ENCODE results near the gene HK1.
A peak's percentile ranks its signal among the peaks of the same experiment; 100 is the strongest.

The HK1 gene

GRCh38 chr10:69406816-69407580 is 128.7 kb downstream of the HK1 start:
- H3K9me3 ChIP-seq (ENCODE audit: severe bottlenecking): no peaks in the 10 kb centered on the region
- H3K4me3 ChIP-seq (ENCODE audit: low read depth, low read length): no peak overlapping the region
- DNase-seq: no peak
- H3K36me3 ChIP-seq: no peaks in the 10 kb centered on the region
- H3K27me3 ChIP-seq (ENCODE audit: insufficient read depth, low read depth, severe bottlenecking): no peaks in the 10 kb centered on the region
- no peak for TF ChIP-seq CTCF (IDR thresholded peaks at IDR 0.05; ENCODE audit: low read depth, low read length)
- H3K27ac ChIP-seq: no peak overlapping the region

- Histone ChIP-seq H3K27ac (peak overlapping the region; percentile 35; the same call in 1 of the 2 replicates), H3K4me3 (ENCODE audit: low read depth, low read length) (no peak overlapping the region)
- DNase-seq: peak; percentile 37
Measured at GRCh38 chr10:69407621-69408301, 129.5 kb downstream of the HK1 start.

GRCh38 chr10:69408318-69409175 is 130.3 kb downstream of the HK1 start:
- Histone ChIP-seq H3K27ac (peak overlapping the region; percentile 35), H3K9me3 (ENCODE audit: severe bottlenecking) (no peaks in the 10 kb centered on the region), H3K36me3 (no peaks in the 10 kb centered on the region), H3K27me3 (ENCODE audit: insufficient read depth, low read depth, severe bottlenecking) (no peaks in the 10 kb centered on the region), H3K4me3 (ENCODE audit: low read depth, low read length) (peak overlapping the region; percentile 32)
- TF ChIP-seq CTCF (IDR thresholded peaks at IDR 0.05; ENCODE audit: low read depth, low read length): peak; percentile 64
- peak; percentile 96 for DNase-seq

More at GRCh38 chr10:69407621-69408301, 129.5 kb downstream of the HK1 start:
- no peaks in the 10 kb centered on the region for H3K9me3 ChIP-seq (ENCODE audit: severe bottlenecking)
- no peaks in the 10 kb centered on the region for H3K27me3 ChIP-seq (ENCODE audit: insufficient read depth, low read depth, severe bottlenecking)
- no peaks in the 10 kb centered on the region for H3K36me3 ChIP-seq
- TF ChIP-seq CTCF (IDR thresholded peaks at IDR 0.05; ENCODE audit: low read depth, low read length): peak; percentile 73

- no peak for DNase-seq
- no peaks in the 10 kb centered on the region for H3K9me3 ChIP-seq (ENCODE audit: severe bottlenecking)
- H3K36me3 ChIP-seq: no peaks in the 10 kb centered on the region
- H3K4me3 ChIP-seq (ENCODE audit: low read depth, low read length): peak overlapping the region; percentile 32
- TF ChIP-seq CTCF (IDR thresholded peaks at IDR 0.05; ENCODE audit: low read depth, low read length): no peak
- H3K27ac ChIP-seq: peak overlapping the region; percentile 35
- no peaks in the 10 kb centered on the region for H3K27me3 ChIP-seq (ENCODE audit: insufficient read depth, low read depth, severe bottlenecking)
Measured at GRCh38 chr10:69409176-69409495, 130.8 kb downstream of the HK1 start.

- Histone ChIP-seq H3K4me3 (ENCODE audit: low read depth, low read length) (no peak overlapping the region), H3K36me3 (no peaks in the 10 kb centered on the region), H3K27ac (no peak overlapping the region), H3K9me3 (ENCODE audit: severe bottlenecking) (no peaks in the 10 kb centered on the region), H3K27me3 (ENCODE audit: insufficient read depth, low read depth, severe bottlenecking) (no peaks in the 10 kb centered on the region)
- no peak for DNase-seq
- TF ChIP-seq CTCF (IDR thresholded peaks at IDR 0.05; ENCODE audit: low read depth, low read length): no peak
Measured at GRCh38 chr10:69409968-69410367, 131.7 kb downstream of the HK1 start.
